Hippocampal formation (tissue), 2 donors: ENCODE results near the gene GAL3ST2.
"Not testable (repeated sequence)": the region's sequence is repeated elsewhere in the genome, so short reads cannot be mapped to it uniquely, and the experiment has no call there.

ENCODE experiments used
- DNase-seq, 2 donors: peaks; one replicate each; lab custom pipeline; 2025; lab: John Stamatoyannopoulos, UW

GAL3ST2 gene

GRCh38 chr2:241748468-241749256 is 28.0 kb upstream of the GAL3ST2 start:
- DNase-seq, result no peak

- no peak for DNase-seq
Measured at GRCh38 chr2:241750076-241750840, 26.4 kb upstream of the GAL3ST2 start.

DNA sequence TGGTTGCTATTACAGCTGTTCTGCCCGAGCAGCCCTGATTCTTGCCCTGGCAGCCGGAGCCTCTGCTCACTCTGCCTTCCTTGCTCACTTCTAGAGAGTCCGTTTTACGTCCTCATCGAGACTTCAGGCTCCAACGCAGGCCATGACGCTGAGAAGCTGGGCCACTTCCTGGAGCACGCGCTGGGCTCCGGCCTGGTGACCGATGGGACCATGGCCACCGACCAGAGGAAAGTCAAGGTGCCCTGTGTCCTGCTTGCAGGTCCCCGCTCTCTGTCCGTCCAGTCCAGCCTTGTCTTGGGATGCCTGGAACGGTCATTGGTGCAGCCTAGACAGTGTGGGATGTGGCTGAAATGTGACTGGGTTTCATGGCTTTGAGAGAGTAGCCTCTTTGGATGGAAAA is 25.5 kb upstream of the GAL3ST2 start:
- DNase-seq, result no peak

DNA sequence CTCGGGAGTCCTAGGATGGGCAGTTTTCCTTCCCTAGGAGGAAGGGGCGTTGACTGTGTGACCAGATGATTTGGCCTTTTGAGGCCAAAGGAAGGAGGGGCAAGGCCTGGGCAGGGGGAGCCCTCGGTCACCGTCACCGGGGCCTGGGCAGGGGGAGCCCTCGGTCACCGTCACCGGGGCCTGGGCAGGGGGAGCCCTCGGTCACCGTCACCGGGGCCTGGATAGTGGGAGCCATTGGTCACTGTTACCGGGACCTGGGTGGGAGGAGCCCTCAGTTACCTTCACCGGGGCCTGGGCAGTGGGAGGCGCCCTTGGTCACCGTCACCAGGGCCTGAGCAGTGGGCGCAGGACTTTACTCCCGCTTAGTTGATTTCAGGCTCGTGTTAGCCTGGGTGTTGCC is 24.8 kb upstream of the GAL3ST2 start:
- no peak for DNase-seq

DNA sequence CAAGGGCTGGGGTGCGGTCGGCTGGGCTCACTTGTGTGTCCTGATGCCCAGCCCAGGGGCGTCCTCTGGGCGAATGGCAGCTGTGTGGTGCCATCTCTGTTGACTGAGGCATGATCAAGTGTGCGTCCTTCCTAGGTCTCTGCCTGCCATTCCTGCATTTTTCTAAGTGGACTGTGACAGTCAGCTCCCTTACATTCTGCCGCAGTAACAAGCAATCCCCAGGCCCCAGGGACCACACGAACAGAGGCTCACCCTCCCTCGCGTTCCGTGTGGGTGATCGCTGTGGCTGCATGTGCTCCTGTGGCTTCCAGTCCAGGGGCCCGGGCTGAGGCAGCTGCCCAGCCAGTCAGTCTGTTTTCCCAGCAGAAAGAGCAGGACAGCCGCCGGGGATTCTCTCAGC is 24.4 kb upstream of the GAL3ST2 start:
- DNase-seq, result no peak

- no peak for DNase-seq
Measured at GRCh38 chr2:241752689-241753276, 23.8 kb upstream of the GAL3ST2 start.

GRCh38 chr2:241753493-241753892 is 23.1 kb upstream of the GAL3ST2 start:
- DNase-seq, result no peak

DNA sequence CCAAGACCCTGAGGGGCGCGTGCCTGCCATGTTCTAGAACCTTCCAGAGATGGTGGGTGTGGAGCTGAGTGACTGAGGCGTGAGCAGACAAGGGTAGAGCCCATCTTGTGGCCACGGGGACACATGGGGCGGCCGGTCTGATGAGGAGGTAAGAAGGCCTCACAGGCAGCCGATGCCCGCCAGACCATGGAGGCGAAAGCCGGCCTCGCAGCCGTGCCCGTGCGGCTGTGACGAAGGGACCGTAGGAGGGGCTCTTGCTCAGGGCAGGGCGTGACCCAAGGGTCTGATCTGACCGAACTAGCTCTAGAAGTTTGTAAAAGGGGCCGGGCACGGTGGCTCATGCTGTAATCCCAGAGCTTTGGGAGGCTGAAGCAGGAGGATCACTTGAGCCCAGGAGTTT is 22.6 kb upstream of the GAL3ST2 start:
- no peak for DNase-seq

- DNase-seq, result no peak
Measured at GRCh38 chr2:241755166-241755565, 21.5 kb upstream of the GAL3ST2 start.

DNA sequence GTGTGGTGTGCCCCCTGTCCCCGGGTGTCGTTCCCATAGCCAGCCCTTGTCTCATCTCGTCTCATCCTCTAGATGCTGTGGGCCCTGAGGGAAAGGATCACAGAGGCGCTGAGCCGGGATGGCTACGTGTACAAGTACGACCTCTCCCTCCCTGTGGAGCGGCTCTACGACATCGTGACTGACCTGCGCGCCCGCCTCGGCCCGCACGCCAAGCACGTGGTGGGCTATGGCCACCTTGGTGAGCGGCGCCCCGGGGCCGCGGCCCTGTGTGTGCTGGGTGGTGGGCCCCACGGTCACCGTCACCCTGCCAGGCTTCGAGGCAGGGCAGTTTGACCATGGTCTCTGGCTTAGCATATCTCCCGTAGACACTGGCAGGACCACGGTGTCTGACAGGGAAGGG is 20.8 kb upstream of the GAL3ST2 start:
- no peak for DNase-seq

DNA sequence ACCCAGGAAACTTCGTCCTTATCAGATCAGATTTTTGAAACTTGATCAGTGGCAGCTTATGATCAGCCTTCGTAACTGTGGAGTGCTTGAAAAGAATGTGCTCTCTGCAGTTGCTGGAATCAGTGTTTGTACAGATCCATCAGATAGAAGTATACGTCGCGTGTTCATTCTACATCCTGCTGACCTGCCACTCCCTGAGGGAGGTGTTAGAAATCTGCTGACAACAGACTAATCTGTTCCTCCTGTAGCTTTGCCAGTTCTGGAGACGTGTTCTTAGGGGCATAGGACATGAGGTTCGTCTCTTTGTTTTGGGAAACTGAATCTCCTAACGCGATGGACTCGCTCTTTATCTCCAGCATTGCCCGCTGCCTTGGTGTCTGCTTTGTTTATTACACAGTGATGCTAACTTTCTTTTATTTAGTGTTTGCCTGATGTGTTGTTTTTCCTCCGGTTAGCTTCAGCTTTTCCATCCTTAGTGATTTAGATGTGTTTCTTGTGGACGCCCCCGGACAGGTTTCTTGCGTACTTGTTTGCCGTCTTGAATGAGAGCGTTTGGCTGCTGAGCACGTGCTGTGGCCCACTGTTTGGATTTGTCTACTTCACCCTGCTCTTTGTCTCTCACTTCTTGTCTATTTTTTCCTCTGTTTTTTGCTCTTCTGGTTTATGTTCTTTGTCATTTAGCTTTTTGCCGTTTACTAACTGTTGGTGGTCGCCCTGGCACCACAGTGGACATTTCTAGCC is 17.4 kb upstream of the GAL3ST2 start:
- DNase-seq, result no peak

DNA sequence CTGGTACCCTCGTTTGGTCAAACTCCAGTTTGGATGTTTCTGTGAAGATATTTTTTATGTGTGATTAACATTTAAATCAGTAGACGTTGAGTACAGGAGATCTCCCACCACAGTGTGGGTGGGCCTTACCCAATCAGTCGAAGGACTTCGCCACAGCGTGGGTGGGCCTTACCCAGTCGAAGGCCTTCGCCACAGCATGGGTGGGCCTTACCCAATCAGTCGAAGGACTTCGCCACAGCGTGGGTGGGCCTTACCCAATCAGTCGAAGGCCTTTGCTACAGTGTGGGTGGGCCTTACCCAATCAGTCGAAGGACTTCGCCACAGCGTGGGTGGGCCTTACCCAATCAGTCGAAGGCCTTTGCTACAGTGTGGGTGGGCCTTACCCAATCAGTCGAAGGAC is 16.7 kb upstream of the GAL3ST2 start:
- not testable (repeated sequence) for DNase-seq

DNA sequence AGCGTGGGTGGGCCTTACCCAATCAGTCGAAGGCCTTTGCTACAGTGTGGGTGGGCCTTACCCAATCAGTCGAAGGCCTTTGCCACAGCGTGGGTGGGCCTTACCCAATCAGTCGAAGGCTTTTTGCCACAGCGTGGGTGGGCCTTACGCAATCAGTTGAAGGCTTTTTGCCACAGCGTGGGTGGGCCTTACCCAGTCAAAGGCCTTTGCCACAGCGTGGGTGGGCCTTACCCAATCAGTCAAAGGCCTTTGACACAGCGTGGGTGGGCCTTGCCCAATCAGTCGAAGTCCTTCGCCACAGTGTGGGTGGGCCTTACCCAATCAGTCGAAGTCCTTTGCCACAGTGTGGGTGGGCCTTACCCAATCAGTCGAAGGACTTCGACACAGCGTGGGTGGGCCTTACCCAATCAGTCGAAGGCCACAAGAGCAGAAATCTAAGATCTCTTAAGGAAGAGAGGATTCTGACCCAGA is 16.3 kb upstream of the GAL3ST2 start:
- DNase-seq, result no peak

GRCh38 chr2:241762321-241762932 is 14.2 kb upstream of the GAL3ST2 start:
- DNase-seq, result no peak

GRCh38 chr2:241762933-241763369 is 13.7 kb upstream of the GAL3ST2 start:
- no peak for DNase-seq

DNA sequence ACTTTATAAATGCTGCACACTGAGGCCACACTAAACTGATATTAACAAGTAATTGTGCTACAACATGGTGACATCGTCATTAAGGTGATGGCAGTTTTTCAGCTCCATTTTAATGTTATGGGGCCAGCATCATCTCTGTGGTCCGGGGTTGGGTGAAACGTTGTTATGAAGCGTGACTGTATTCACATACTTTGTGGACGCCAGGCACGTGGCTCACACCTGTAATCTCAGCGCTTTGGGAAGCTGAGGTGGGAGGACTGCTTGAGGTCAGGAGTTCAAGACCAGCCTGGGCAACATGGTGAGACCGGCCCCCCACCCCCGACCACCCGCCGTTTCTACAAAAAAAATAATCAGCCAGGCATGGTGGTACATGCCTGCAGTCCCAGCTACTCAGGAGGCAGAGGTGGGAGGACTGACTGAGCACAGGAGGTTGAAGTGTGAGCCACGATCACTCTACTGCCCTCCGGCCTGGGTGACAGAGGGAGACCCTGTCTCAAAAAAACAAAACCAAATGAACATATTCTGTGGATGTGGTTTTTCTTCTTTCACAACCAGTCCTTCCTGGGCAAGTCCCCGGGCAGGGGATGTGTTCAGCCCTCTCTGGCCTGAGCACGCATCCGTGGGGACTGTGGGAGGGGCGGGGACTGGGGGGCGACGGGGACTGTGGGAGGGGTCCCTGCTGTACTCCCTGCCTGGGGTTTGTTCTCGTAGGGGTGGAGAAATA is 12.9 kb upstream of the GAL3ST2 start:
- no peak for DNase-seq

- DNase-seq, result no peak
Measured at GRCh38 chr2:241764275-241765241, 12.1 kb upstream of the GAL3ST2 start.

DNA sequence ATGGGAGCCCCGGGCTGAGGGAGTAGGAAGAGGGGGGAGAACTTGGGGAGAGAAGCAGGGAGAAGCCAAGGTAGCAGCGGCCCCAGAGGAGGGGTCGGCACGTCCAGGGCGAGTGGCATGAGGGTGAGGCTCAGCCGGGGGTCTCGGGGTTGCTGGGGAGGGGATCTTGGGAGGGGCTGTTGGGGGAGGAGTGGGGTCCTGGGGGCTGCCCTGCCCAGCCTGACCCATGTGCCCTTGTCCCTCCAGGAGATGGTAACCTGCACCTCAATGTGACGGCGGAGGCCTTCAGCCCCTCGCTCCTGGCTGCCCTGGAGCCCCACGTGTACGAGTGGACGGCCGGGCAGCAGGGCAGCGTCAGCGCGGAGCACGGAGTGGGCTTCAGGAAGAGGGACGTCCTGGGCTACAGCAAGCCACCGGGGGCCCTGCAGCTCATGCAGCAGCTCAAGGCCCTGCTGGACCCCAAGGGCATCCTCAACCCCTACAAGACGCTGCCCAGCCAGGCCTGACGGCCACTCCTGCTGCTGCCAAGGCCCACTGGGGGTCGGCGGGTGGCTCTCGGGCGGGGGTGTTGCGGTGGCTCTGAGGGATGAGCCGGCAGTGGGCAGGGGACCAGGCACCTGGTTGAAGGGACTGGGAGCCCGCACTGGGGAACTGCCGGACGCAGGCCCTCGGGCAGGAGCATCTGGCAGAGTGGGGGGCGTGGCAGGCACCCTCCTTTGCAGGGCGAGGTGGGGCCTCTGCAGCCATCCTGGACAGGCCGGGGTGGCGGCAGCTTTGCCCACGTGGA is 9.0 kb upstream of the GAL3ST2 start:
- no peak for DNase-seq

- no peak for DNase-seq
Measured at GRCh38 chr2:241768251-241768711, 8.3 kb upstream of the GAL3ST2 start.
